AG04450 (cell line): Measurements from ENCODE around the gene STK10. TPM values are rescaled to one million over a fixed set of nuclear protein-coding genes. Genes with fewer than 3 reads are reported as not detected.

Experiments
- CTCF ChIA-PET: fragments of 300-600, 350-600 bp; formaldehyde crosslinking; extraction: SDS; loops from one replicate; lab custom pipeline; 2022; ENCODE audit warnings: antibody characterized with exemption, inconsistent platforms; lab: Charles Lee
- POLR2A ChIA-PET: fragments of 350-600 bp; formaldehyde crosslinking; extraction: SDS; loops from one replicate; lab custom pipeline; 2021; ENCODE audit warnings: antibody characterized with exemption, inconsistent platforms; lab: Yijun Ruan, JAX
- DNase-seq: peaks from one replicate; pipeline ENCODE4 v3.0.0-alpha.2; 2011; ENCODE audit warnings: low read depth, low spot score
- H3K27ac ChIP-seq: one replicate; pipeline ENCODE4 v1.5.1; 2012; ENCODE audit warnings: low read depth, low read length, control low read depth
- H3K27me3 ChIP-seq: one replicate; pipeline ENCODE4 v1.6.0; 2012; ENCODE audit warnings: low read length; ENCODE audit not compliant: control insufficient read depth, insufficient read depth
- H3K4me3 ChIP-seq: 2 replicates; pipeline ENCODE4 v1.5.1; 2011; ENCODE audit warnings: mild to moderate bottlenecking, low read depth, low read length, control low read depth
- H3K9me3 ChIP-seq: 2 replicates; pipeline ENCODE4 v1.5.1; 2012; ENCODE audit warnings: low read length; ENCODE audit not compliant: control insufficient read depth, insufficient read depth
- polyA plus RNA-seq: library from polyadenylated mRNA; depleted of rRNA; stranded (reverse); fragments of >200 nt; gene quantifications from 2 replicates; pipeline ENCODE4 v1.2.3, GENCODE V29; 2011
- TF ChIP-seq, protein P1 (sequence below): IDR thresholded peaks from 2 replicates; pipeline ENCODE4 v1.5.1; 2011; ENCODE audit warnings: low read depth, low read length, control low read depth, inconsistent platforms

Gene STK10
- polyA plus RNA-seq, 1 experiment = 7.8 TPM

DNA sequence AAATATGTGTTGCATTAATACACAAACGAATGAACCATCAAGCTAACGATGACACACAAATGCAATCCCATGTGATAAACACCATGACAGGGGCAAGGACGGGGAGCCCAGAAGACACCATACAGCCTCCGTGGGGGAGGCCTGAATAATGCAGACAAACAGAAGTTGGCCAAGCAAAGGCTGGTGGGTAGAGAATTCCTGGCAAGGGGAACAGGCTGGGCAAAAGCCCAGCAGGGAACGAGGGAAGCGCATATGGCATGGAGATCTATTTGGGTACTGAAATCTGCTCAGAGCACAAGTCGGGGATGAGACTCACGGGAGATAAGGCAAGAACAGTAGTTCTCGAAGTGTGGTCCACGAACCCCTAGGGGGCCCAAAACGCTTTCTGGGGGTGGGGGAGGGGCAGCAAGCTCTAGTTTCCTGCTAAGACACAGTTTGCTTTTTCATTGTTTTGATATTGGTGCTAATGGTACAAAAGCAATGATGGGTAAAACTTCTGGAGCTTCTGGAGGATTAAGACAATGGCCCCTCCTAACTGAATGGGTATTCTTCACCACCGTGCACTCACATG lies 138.7 kb downstream of the STK10 start:
- ChIA-PET POLR2A (no interaction called here), CTCF (interaction anchor here (1.5 kb wide), 1 partner anchor 138 kb away, joined by 5 read pairs; no protein-coding TSS in a partner anchor)
- Histone ChIP-seq H3K27me3 (no peaks in the 10 kb centered on the region), H3K27ac (no peak overlapping the region), H3K9me3 (no peaks in the 10 kb centered on the region), H3K4me3 (no peak overlapping the region)
- TF ChIP-seq, protein P1, sequence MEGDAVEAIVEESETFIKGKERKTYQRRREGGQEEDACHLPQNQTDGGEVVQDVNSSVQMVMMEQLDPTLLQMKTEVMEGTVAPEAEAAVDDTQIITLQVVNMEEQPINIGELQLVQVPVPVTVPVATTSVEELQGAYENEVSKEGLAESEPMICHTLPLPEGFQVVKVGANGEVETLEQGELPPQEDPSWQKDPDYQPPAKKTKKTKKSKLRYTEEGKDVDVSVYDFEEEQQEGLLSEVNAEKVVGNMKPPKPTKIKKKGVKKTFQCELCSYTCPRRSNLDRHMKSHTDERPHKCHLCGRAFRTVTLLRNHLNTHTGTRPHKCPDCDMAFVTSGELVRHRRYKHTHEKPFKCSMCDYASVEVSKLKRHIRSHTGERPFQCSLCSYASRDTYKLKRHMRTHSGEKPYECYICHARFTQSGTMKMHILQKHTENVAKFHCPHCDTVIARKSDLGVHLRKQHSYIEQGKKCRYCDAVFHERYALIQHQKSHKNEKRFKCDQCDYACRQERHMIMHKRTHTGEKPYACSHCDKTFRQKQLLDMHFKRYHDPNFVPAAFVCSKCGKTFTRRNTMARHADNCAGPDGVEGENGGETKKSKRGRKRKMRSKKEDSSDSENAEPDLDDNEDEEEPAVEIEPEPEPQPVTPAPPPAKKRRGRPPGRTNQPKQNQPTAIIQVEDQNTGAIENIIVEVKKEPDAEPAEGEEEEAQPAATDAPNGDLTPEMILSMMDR = no peak
- no peak for DNase-seq

- no peak for DNase-seq
- ChIA-PET CTCF (interaction anchor here (1.5 to 2.7 kb wide), 2 partner anchors 137 kb away, joined by 5 to 11 read pairs; no protein-coding TSS in a partner anchor), POLR2A (no interaction called here)
Observed at GRCh38 chr5:172048539-172049101, 139.4 kb downstream of the STK10 start.

DNA sequence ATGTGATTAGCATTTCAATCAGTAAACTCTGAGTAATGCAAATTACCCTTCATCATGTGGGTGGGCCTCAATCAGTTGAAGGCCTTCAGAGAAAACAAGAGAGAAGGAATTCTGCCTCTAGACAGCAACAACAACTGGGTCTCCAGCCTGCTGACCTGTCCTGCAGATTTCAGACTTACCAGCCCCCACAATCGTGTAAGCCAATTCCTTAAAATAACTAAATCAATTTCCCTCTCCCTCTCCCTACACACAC lies 139.9 kb downstream of the STK10 start:
- no peak for DNase-seq
- TF ChIP-seq, protein P1 = no peak
- Histone ChIP-seq H3K27me3 (no peaks in the 10 kb centered on the region), H3K4me3 (no peak overlapping the region), H3K9me3 (no peaks in the 10 kb centered on the region; the same call in 1 of the 2 replicates), H3K27ac (no peak overlapping the region)
- CTCF ChIA-PET = interaction anchor here (1.0 to 2.7 kb wide), 2 partner anchors 136 to 141 kb away, joined by 3 to 11 read pairs; no protein-coding TSS in a partner anchor
- POLR2A ChIA-PET = no interaction called here

More at GRCh38 chr5:172048539-172049101, 139.4 kb downstream of the STK10 start:
- H3K27me3 ChIP-seq = no peaks in the 10 kb centered on the region
- H3K9me3 ChIP-seq = no peaks in the 10 kb centered on the region; the same call in 1 of the 2 replicates
- H3K4me3 ChIP-seq = no peak overlapping the region
- H3K27ac ChIP-seq = no peak overlapping the region
- TF ChIP-seq, protein P1 = no peak

DNA sequence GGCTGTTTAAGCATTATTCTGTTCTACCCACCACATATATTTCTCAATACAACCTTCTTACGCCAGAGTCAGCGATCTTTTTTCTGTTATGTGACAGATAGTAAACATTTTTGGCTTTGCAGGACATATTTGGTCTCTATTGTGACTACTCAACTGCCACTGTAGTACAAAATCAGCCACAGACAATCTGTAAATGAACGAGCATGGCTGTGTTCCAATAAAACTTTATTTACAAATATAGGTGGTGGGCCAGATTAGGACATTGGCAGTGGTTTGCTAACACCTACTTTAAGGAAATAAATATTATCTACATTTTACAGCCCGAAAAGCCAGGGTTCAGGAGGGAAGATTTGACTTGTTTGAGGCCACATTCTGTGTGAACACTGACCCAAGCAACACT lies 141.4 kb downstream of the STK10 start:
- ChIA-PET CTCF (interaction anchor here (0.9 to 2.7 kb wide), 2 partner anchors 9 to 135 kb away, joined by 3 to 11 read pairs; no protein-coding TSS in a partner anchor), POLR2A (no interaction called here)
- no peak for DNase-seq

GRCh38 chr5:172045315-172045632 lies 142.8 kb downstream of the STK10 start:
- Histone ChIP-seq H3K9me3 (no peaks in the 10 kb centered on the region; the same call in 1 of the 2 replicates), H3K4me3 (no peak overlapping the region), H3K27me3 (no peaks in the 10 kb centered on the region), H3K27ac (no peak overlapping the region)
- TF ChIP-seq, protein P1 = no peak
- DNase-seq = no peak
- ChIA-PET POLR2A (no interaction called here), CTCF (interaction anchor here (3.8 kb wide), 1 partner anchor 134 kb away, joined by 17 read pairs; no protein-coding TSS in a partner anchor)

More for the DNA sequence above, 141.4 kb downstream of the STK10 start:
- H3K27me3 ChIP-seq = no peaks in the 10 kb centered on the region
- H3K4me3 ChIP-seq = no peak overlapping the region
- H3K9me3 ChIP-seq = no peaks in the 10 kb centered on the region; the same call in 1 of the 2 replicates
- H3K27ac ChIP-seq = no peak overlapping the region
- TF ChIP-seq, protein P1 = no peak
